GM12874 (cell line): ENCODE results near the gene GALNTL6.

Source experiments
- CTCF ChIP-seq: IDR thresholded peaks from 2 replicates; pipeline ENCODE4 v1.5.1; 2011; ENCODE audit warnings: low read depth, mild to moderate bottlenecking, control low read depth, low read length, moderate library complexity; ENCODE audit not compliant: insufficient read depth

GALNTL6 gene

GRCh38 chr4:171812665-171813525 is at the start of gene GALNTL6:
TSS of gene GALNTL6 (plus strand) at chr4:171813404.
- no peak for TF ChIP-seq CTCF

DNA sequence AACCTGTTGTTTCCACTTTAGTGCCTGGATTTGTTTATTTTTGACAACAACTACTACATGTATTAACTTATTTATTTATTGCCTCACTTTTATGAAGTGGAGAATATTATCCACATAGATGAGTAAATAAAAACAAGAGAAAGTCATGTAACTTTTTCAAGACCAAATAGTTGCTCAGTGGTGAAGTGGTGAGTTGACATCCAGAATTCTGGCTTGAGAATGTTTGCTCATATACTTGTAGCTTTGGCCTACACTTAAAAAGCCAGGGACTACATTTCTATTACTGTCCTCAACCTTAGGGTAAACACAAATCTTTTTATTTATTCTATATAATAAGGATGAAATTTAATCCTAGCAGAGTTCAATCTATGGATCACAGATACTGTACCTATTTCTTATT is 47.7 kb upstream of the GALNTL6 start:
- TF ChIP-seq CTCF: no peak

GRCh38 chr4:171774642-171775190 is 38.5 kb upstream of the GALNTL6 start:
- no peak for TF ChIP-seq CTCF

DNA sequence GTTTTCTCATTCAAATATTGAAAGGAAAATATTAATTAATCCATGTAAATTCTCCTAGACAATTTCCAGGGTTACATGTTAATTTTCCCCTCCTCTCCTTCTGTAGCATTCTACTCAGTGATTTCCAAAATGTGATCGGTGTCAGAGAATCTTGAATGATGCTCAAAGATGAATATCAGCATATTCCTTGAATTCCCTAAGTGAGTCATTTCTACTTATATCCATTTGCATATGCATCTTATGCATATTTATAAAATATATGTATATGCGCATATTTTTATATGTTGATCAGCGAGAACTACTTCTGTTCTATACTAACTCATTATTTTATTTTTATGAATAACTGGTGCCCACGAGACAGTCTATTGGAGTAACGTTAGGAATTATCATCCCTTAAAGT is 33.9 kb upstream of the GALNTL6 start:
- TF ChIP-seq CTCF: no peak

DNA sequence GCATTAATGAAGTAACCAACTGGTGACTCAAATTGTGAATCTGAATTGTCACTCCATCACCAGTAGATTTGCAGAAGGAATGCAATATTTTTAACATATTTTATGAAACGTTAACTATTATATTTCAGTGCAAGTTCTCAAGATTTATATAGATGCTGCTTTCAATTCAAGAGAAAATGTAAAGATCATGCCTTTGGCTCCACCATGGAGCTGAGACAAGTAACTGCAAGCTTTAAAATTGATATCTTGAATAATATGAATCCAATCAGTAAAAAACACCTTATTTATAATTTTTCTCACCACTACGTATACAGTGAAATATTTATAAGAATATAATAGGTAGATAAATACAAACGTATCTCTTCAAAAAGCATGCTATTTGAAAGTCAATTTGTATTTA is 27.8 kb upstream of the GALNTL6 start:
- TF ChIP-seq CTCF: no peak

GRCh38 chr4:171793723-171794122 is 19.5 kb upstream of the GALNTL6 start:
- no peak for TF ChIP-seq CTCF

DNA sequence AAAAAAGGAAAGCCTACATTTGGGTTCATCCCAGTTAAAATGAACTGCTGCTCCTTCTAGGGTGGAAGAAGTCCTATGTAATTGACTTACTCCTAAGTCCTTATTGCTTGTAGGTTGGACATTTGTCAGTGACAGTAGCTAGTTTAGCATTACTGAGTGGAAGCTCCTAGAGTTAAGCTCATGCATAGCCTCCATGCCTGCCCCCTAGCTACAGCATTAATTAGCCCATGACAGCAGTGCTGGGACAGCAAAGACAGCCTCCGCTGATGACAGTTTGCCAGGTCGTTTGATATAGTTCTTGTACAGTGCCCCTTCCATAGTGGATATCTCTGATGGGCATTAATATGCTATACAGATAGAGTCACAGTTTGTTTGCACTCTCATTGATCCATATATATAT is 18.7 kb upstream of the GALNTL6 start:
- TF ChIP-seq CTCF: no peak
